A204.1 (cell line): ENCODE measurements around the gene PTPRC.

ENCODE experiments used
- FAIRE-seq: peaks from 2 replicates; lab custom pipeline; 2012; peaks lifted over from hg19 to GRCh38; lab: Jason Lieb, UNC

Gene PTPRC

GRCh38 chr1:198677871-198678270 lies 39.0 kb downstream of the PTPRC start:
- no peak for FAIRE-seq

- no peak for FAIRE-seq
Measured at GRCh38 chr1:198678301-198678836, 39.5 kb downstream of the PTPRC start.

GRCh38 chr1:198678901-198679329 lies 40.1 kb downstream of the PTPRC start:
- FAIRE-seq = no peak

- no peak for FAIRE-seq
Measured at GRCh38 chr1:198679535-198680173, 40.8 kb downstream of the PTPRC start.

- no peak for FAIRE-seq
Measured at GRCh38 chr1:198680174-198680875, 41.5 kb downstream of the PTPRC start.

- no peak for FAIRE-seq
Measured at GRCh38 chr1:198681252-198681651, 42.4 kb downstream of the PTPRC start.

- FAIRE-seq = no peak
Measured at GRCh38 chr1:198681831-198682759, 43.3 kb downstream of the PTPRC start.

- no peak for FAIRE-seq
Measured at GRCh38 chr1:198682850-198683249, 44.0 kb downstream of the PTPRC start.

GRCh38 chr1:198683449-198683848 lies 44.6 kb downstream of the PTPRC start:
- no peak for FAIRE-seq

GRCh38 chr1:198686069-198686728 lies 47.4 kb downstream of the PTPRC start:
- FAIRE-seq = peak; percentile 76

- no peak for FAIRE-seq
Measured at GRCh38 chr1:198687429-198687828, 48.6 kb downstream of the PTPRC start.

- FAIRE-seq = no peak
Measured at GRCh38 chr1:198691063-198691462, 52.2 kb downstream of the PTPRC start.

- FAIRE-seq = no peak
Measured at GRCh38 chr1:198693321-198693720, 54.5 kb downstream of the PTPRC start.

GRCh38 chr1:198694542-198694941 lies 55.7 kb downstream of the PTPRC start:
- FAIRE-seq = no peak

- no peak for FAIRE-seq
Measured at GRCh38 chr1:198696211-198696610, 57.4 kb downstream of the PTPRC start.

- FAIRE-seq = no peak
Measured at GRCh38 chr1:198699167-198700015, 60.6 kb downstream of the PTPRC start.

- FAIRE-seq = no peak
Measured at GRCh38 chr1:198700016-198700392, 61.2 kb downstream of the PTPRC start.

GRCh38 chr1:198700396-198700795 lies 61.6 kb downstream of the PTPRC start:
- no peak for FAIRE-seq

- FAIRE-seq = no peak
Measured at GRCh38 chr1:198701250-198701649, 62.4 kb downstream of the PTPRC start.

GRCh38 chr1:198701766-198702539 lies 63.1 kb downstream of the PTPRC start:
- no peak for FAIRE-seq
